ENCODE measurements around the gene F12. TPM values are rescaled to one million over a fixed set of nuclear protein-coding genes. Genes with fewer than 3 reads are reported as not detected.

Gene F12
- total RNA-seq, 1 experiment from 2014 or later, result 30.0 TPM

GRCh38 chr5:177412603-177413233 is 3.4 kb upstream of the F12 start (continued):
- no peak for TF ChIP-seq FOSL1 (IDR thresholded peaks at IDR 0.05; ENCODE audit: low read depth)
- no peak for TF ChIP-seq EGR1 (IDR thresholded peaks at IDR 0.05; ENCODE audit: low read depth)
- no peak for TF ChIP-seq ZNF274 (IDR thresholded peaks at IDR 0.05; ENCODE audit: low read depth, low read length)
- TF ChIP-seq EZH2phosphoT487 (IDR thresholded peaks at IDR 0.05; ENCODE audit: borderline replicate concordance), result no peak
- no peak for TF ChIP-seq CEBPB (IDR thresholded peaks at IDR 0.05; ENCODE audit: low read depth)
- TF ChIP-seq RAD21 (IDR thresholded peaks at IDR 0.05; ENCODE audit: low read depth), result no peak
- no peak for TF ChIP-seq ATF3 (IDR thresholded peaks at IDR 0.05)
- TF ChIP-seq SIN3A (IDR thresholded peaks at IDR 0.05; ENCODE audit: low read depth), result no peak
- TF ChIP-seq SP1 (IDR thresholded peaks at IDR 0.05; ENCODE audit: low read depth), result no peak
- TF ChIP-seq POLR2AphosphoS5 (IDR thresholded peaks at IDR 0.05; ENCODE audit: low read depth, low read length), result no peak

- POLR2A ChIA-PET, result no interaction called here
- Histone ChIP-seq H3K4me3 (replicated peaks in 1 of 2; ENCODE audit: low read depth in 1 of 2, low read length in 2 of 2) (no peak overlapping the region), H3K9me2 (ENCODE audit: insufficient read depth) (no peaks in the 10 kb centered on the region), H3K27ac (ENCODE audit: low read depth, low read length) (no peak overlapping the region), H3K36me3 (ENCODE audit: control insufficient read depth in 1 of 2, insufficient read depth in 2 of 2, low read length in 2 of 2) (no peaks in the 10 kb centered on the region), H3K4me2 (ENCODE audit: low read length) (no peak overlapping the region), H3K27me3 (ENCODE audit: insufficient read depth, low read length) (no peaks in the 10 kb centered on the region), H2AFZ (ENCODE audit: low read depth, low read length, poor library complexity, severe bottlenecking) (no peak overlapping the region), H3K4me1 (ENCODE audit: control insufficient read depth in 1 of 2, insufficient read depth in 2 of 2, low read length in 2 of 2) (peaks cover 0 to 5% of the 10 kb centered on the region in 2 experiments; a peak in 1 of 4 replicates), H3K79me2 (ENCODE audit: insufficient read depth, low read length) (no peaks in the 10 kb centered on the region), H3K9ac (ENCODE audit: low read length) (no peak overlapping the region), H3K9me3 (ENCODE audit: control insufficient read depth in 1 of 2, insufficient read depth in 1 of 2, low read depth in 1 of 2, low read length in 2 of 2) (no peaks in the 10 kb centered on the region), H4K20me1 (ENCODE audit: insufficient read depth) (no peaks in the 10 kb centered on the region)
- CTCF ChIA-PET, result interaction anchor here (1.0 kb wide), 1 partner anchor 40 kb away, joined by 3 read pairs; no protein-coding TSS in a partner anchor
- TF ChIP-seq SIN3A (IDR thresholded peaks at IDR 0.05; ENCODE audit: low read depth), result no peak
- no peak for TF ChIP-seq ZBTB33 (IDR thresholded peaks at IDR 0.05; ENCODE audit: extremely low read depth, insufficient replicate concordance, low read length)
- no peak for TF ChIP-seq JUND (IDR thresholded peaks at IDR 0.05)
- DNase-seq (ENCODE audit: low read depth, low spot score) (no peak), ATAC-seq (no peak)
- RAD21 ChIA-PET (ENCODE audit: low non-redundant PET in 1 of 2, low total read pairs in 2 of 2, uncharacterized antibody in 2 of 2, unreplicated experiment in 2 of 2), result no interaction called here
- BruUV-seq (replicated peaks), result no TSS peak
- intact Hi-C loops (cut with micrococcal nuclease), result no loop called here
These were observed 1.2 kb upstream of the F12 start for GRCh38 chr5:177410575-177410974.
